H1 (cell line): Measurements from ENCODE around the gene KRTAP29-1. TPM values are rescaled to one million over a fixed set of nuclear protein-coding genes. Genes with fewer than 3 reads are reported as not detected.

Experiments used
- CTCF ChIA-PET: fragments of 300-600 bp; sonication (Branson Sonifier 250); formaldehyde crosslinking; loops from one replicate; lab custom pipeline; 2021; ENCODE audit not compliant: partially characterized antibody; lab: Charles Lee
- POLR2A ChIA-PET: fragments of 300-600 bp; sonication (Branson Sonifier 250); formaldehyde crosslinking; loops from one replicate; lab custom pipeline; 2021; ENCODE audit warnings: inconsistent platforms; ENCODE audit not compliant: partially characterized antibody; lab: Charles Lee
- DNase-seq, 2 experiments: peaks; one replicate each; pipeline versions ENCODE4 v3.0.0 to v3.0.0-alpha.2; 2010 to 2022; ENCODE audit warnings: low spot score in 2 of 2, low read depth in 1 of 2, mixed read lengths in 1 of 2
- FAIRE-seq: peaks from 2 replicates; lab custom pipeline; 2011; peaks lifted over from hg19 to GRCh38; lab: Jason Lieb, UNC
- H2AFZ ChIP-seq: 2 replicates; pipeline ENCODE4 v1.8.1; 2012; ENCODE audit warnings: low read length, inconsistent platforms
- H2AK5ac ChIP-seq: 2 replicates; pipeline ENCODE4 v1.6.1; 2013; ENCODE audit warnings: low read depth, low read length
- H2BK120ac ChIP-seq: replicated peaks from 2 replicates; pipeline ENCODE3; 2013; ENCODE audit warnings: low read depth, low read length, inconsistent platforms
- H2BK12ac ChIP-seq: 2 replicates; pipeline ENCODE4 v1.6.1; 2013; ENCODE audit warnings: low read depth, low read length
- H2BK15ac ChIP-seq: 2 replicates; pipeline ENCODE4 v1.6.1; 2013; ENCODE audit warnings: low read length
- H2BK20ac ChIP-seq: 2 replicates; pipeline ENCODE4 v1.6.1; 2013; ENCODE audit warnings: low read length
- H2BK5ac ChIP-seq: 2 replicates; pipeline ENCODE4 v1.6.1; 2013; ENCODE audit warnings: low read depth, low read length
- H3K14ac ChIP-seq: 2 replicates; pipeline ENCODE4 v1.6.1; 2013; ENCODE audit warnings: inconsistent platforms; ENCODE audit not compliant: insufficient read length
- H3K18ac ChIP-seq: 2 replicates; pipeline ENCODE4 v1.6.1; 2013; ENCODE audit warnings: low read length; ENCODE audit errors: extremely low read depth
- H3K23ac ChIP-seq: 2 replicates; pipeline ENCODE4 v1.6.1; 2013; ENCODE audit warnings: inconsistent platforms; ENCODE audit not compliant: insufficient read length
- H3K23me2 ChIP-seq: 2 replicates; pipeline ENCODE4 v1.6.1; 2013; ENCODE audit warnings: low read depth, low read length
- H3K27ac ChIP-seq: 2 replicates; pipeline ENCODE4 v1.6.1; 2011; ENCODE audit warnings: low read depth, low read length, inconsistent platforms
- H3K27me3 ChIP-seq, 4 experiments: replicated peaks in 1 of 4; 1 replicate in 1 of 4; 2 replicates in 3 of 4; pipeline versions ENCODE4 v1.6.1 to v1.8.1; 2011 to 2013; ENCODE audit warnings: low read length in 3 of 4, mild to moderate bottlenecking in 3 of 4, inconsistent platforms in 2 of 4, mixed read lengths in 2 of 4, moderate library complexity in 1 of 4; ENCODE audit not compliant: control insufficient read depth in 3 of 4, insufficient read depth in 3 of 4; ENCODE audit errors: extremely low read depth in 1 of 4
- H3K36me3 ChIP-seq, 4 experiments: 2 replicates each; pipeline versions ENCODE4 v1.6.1 to v1.8.1; 2011 to 2013; ENCODE audit warnings: mild to moderate bottlenecking in 4 of 4, low read length in 3 of 4, moderate library complexity in 2 of 4, control low read depth in 1 of 4, inconsistent platforms in 1 of 4; ENCODE audit not compliant: insufficient read depth in 4 of 4, control insufficient read depth in 2 of 4
- H3K4ac ChIP-seq: replicated peaks from 2 replicates; pipeline ENCODE3; 2013; ENCODE audit warnings: low read length, low read depth, mixed read lengths, inconsistent platforms; ENCODE audit not compliant: insufficient read length
- H3K4me1 ChIP-seq, 4 experiments: replicated peaks in 1 of 4; 1 replicate in 1 of 4; 2 replicates in 3 of 4; pipeline versions ENCODE4 v1.6.1 to v1.8.1; 2011 to 2013; ENCODE audit warnings: low read length in 3 of 4, inconsistent platforms in 2 of 4, mixed read lengths in 1 of 4; ENCODE audit not compliant: insufficient read depth in 4 of 4, control insufficient read depth in 3 of 4
- H3K4me2 ChIP-seq, 2 experiments: 2 replicates each; pipeline versions ENCODE4 v1.6.1 to v1.8.1; 2011 to 2013; ENCODE audit warnings: low read depth in 2 of 2, low read length in 2 of 2, control low read depth in 1 of 2, inconsistent platforms in 1 of 2, mild to moderate bottlenecking in 1 of 2; ENCODE audit not compliant: insufficient read depth in 1 of 2
- H3K4me3 ChIP-seq, 4 experiments: fragments of 200-600, 300-600 bp in 1 of 4; sonication (generic), shearing (Covaris generic), sonication (Bioruptor Twin) in 1 of 4; 2 replicates each; pipeline versions ENCODE4 v1.5.1 to v1.8.1; 2011 to 2016; ENCODE audit warnings: low read length in 4 of 4, low read depth in 3 of 4, control low read depth in 2 of 4, inconsistent platforms in 2 of 4, mild to moderate bottlenecking in 2 of 4, mixed read lengths in 1 of 4, moderate library complexity in 1 of 4; ENCODE audit not compliant: insufficient read depth in 2 of 4; ENCODE audit errors: extremely low read depth in 1 of 4
- H3K56ac ChIP-seq: replicated peaks from 2 replicates; pipeline ENCODE3; 2013; ENCODE audit warnings: low read depth, mild to moderate bottlenecking, mixed read lengths, low read length, inconsistent platforms; ENCODE audit not compliant: insufficient read length
- H3K79me1 ChIP-seq: 2 replicates; pipeline ENCODE4 v1.6.1; 2013; ENCODE audit warnings: low read depth, low read length, control low read depth
- H3K79me2 ChIP-seq, 2 experiments: 2 replicates each; pipeline versions ENCODE4 v1.6.1 to v1.8.1; 2012 to 2013; ENCODE audit warnings: low read length in 2 of 2, mild to moderate bottlenecking in 2 of 2, inconsistent platforms in 1 of 2; ENCODE audit not compliant: insufficient read depth in 2 of 2, control insufficient read depth in 1 of 2
- H3K9ac ChIP-seq, 4 experiments: replicated peaks in 1 of 4; 1 replicate in 1 of 4; 2 replicates in 3 of 4; pipeline versions ENCODE4 v1.6.1 to v1.8.1; 2011 to 2013; ENCODE audit warnings: low read depth in 3 of 4, low read length in 3 of 4, control low read depth in 2 of 4, mild to moderate bottlenecking in 2 of 4, moderate library complexity in 2 of 4, inconsistent platforms in 1 of 4; ENCODE audit errors: extremely low read depth in 1 of 4
- H3K9me3 ChIP-seq, 2 experiments: 2 replicates each; pipeline versions ENCODE4 v1.6.1 to v1.8.1; 2012 to 2013; ENCODE audit warnings: mild to moderate bottlenecking in 2 of 2, moderate library complexity in 2 of 2, control low read depth in 1 of 2, inconsistent platforms in 1 of 2, low read depth in 1 of 2, low read length in 1 of 2, mixed read lengths in 1 of 2; ENCODE audit not compliant: insufficient read depth in 2 of 2
- H4K20me1 ChIP-seq, 2 experiments: replicated peaks in 1 of 2; 2 replicates each; pipeline versions ENCODE3 to v1.8.1; 2011 to 2013; ENCODE audit warnings: inconsistent platforms in 2 of 2, low read length in 2 of 2, mild to moderate bottlenecking in 1 of 2; ENCODE audit not compliant: insufficient read depth in 2 of 2, control insufficient read depth in 1 of 2
- H4K5ac ChIP-seq: 2 replicates; pipeline ENCODE4 v1.6.1; 2013; ENCODE audit warnings: low read length, low read depth, mixed read lengths, inconsistent platforms; ENCODE audit not compliant: insufficient read length
- H4K8ac ChIP-seq: 2 replicates; pipeline ENCODE4 v1.8.0; 2013; ENCODE audit warnings: mild to moderate bottlenecking, moderate library complexity, low read length, inconsistent platforms; ENCODE audit not compliant: insufficient read depth; ENCODE audit errors: extremely low read depth
- H4K91ac ChIP-seq: replicated peaks from 2 replicates; pipeline ENCODE3; 2013; ENCODE audit warnings: low read length, mixed read lengths, inconsistent platforms; ENCODE audit not compliant: insufficient read length
- EGR1 ChIP-seq: IDR thresholded peaks from 2 replicates; pipeline ENCODE4 v1.6.1; 2011; ENCODE audit warnings: low read depth, low read length, borderline replicate concordance
- GABPA ChIP-seq: IDR thresholded peaks from 2 replicates; pipeline ENCODE4 v1.6.1; 2011; ENCODE audit warnings: mild to moderate bottlenecking, low read length, moderate library complexity, borderline replicate concordance; ENCODE audit not compliant: insufficient read depth
- NANOG ChIP-seq: IDR thresholded peaks from 2 replicates; pipeline ENCODE4 v1.6.1; 2011; ENCODE audit warnings: low read length, low read depth, mild to moderate bottlenecking, inconsistent platforms; ENCODE audit not compliant: insufficient read depth, poor library complexity, severe bottlenecking
- POLR2A ChIP-seq, 2 experiments: IDR thresholded peaks; 1 replicate in 1 of 2; 2 replicates in 1 of 2; pipeline ENCODE4 v1.6.1; 2011; ENCODE audit warnings: low read depth in 2 of 2, low read length in 2 of 2, mild to moderate bottlenecking in 2 of 2; ENCODE audit errors: control extremely low read depth in 1 of 2
- POLR2AphosphoS5 ChIP-seq: IDR thresholded peaks from 2 replicates; pipeline ENCODE4 v1.6.1; 2011; ENCODE audit warnings: low read depth, low read length
- POU5F1 ChIP-seq: IDR thresholded peaks from 2 replicates; pipeline ENCODE4 v1.6.1; 2011; ENCODE audit warnings: low read depth, mild to moderate bottlenecking, low read length, moderate library complexity
- SIX5 ChIP-seq: IDR thresholded peaks from 2 replicates; pipeline ENCODE4 v1.6.1; 2011; ENCODE audit warnings: mild to moderate bottlenecking, low read depth, low read length
- SP1 ChIP-seq: IDR thresholded peaks from 2 replicates; pipeline ENCODE4 v1.6.1; 2011; ENCODE audit warnings: low read depth, low read length
- SP2 ChIP-seq: IDR thresholded peaks from 2 replicates; pipeline ENCODE4 v1.6.1; 2012; ENCODE audit warnings: mild to moderate bottlenecking, low read length, inconsistent platforms
- SRF ChIP-seq: IDR thresholded peaks from 2 replicates; pipeline ENCODE4 v1.6.1; 2011; ENCODE audit warnings: mild to moderate bottlenecking, low read depth, low read length, moderate library complexity
- TAF1 ChIP-seq: IDR thresholded peaks from 2 replicates; pipeline ENCODE4 v1.6.1; 2011; ENCODE audit warnings: mild to moderate bottlenecking, low read depth, low read length
- TAF7 ChIP-seq: optimal IDR thresholded peaks from 2 replicates; pipeline ENCODE3; 2011; ENCODE audit warnings: low read depth, mild to moderate bottlenecking, inconsistent platforms, low read length, moderate library complexity, borderline replicate concordance
- WGBS, 2 experiments: shearing (Covaris generic) in 1 of 2; methylation state at CpG; one replicate each; pipeline versions ENCODE4 v1.1.6 to v1.1.7; 2013 to 2015; ENCODE audit warnings: low lambda C conversion rate in 2 of 2, mixed read lengths in 2 of 2, inconsistent platforms in 1 of 2, low coverage in 1 of 2, missing lambda C conversion rate in 1 of 2; ENCODE audit not compliant: insufficient replicate concordance in 2 of 2, insufficient coverage in 1 of 2, insufficient read length in 1 of 2; ENCODE audit errors: extremely low coverage in 1 of 2, missing lambda C conversion rate in 1 of 2; 5-methylcytosine and 5-hydroxymethylcytosine counted together
- polyA plus RNA-seq, 7 experiments: library from polyadenylated mRNA; depleted of rRNA in 3 of 7; stranded (reverse) in 5 of 7; unstranded in 2 of 7; fragments of >200 nt in 5 of 7; fragments of 200-250 nt in 2 of 7; gene quantifications; 1 replicate in 5 of 7; 2 replicates in 1 of 7; 4 replicates in 1 of 7; pipeline versions ENCODE4 v1.2.1 to v1.2.3, GENCODE V29; 2011 to 2013; ENCODE audit warnings: missing spikeins in 2 of 7, mixed read lengths in 2 of 7
- total RNA-seq: library from RNA; stranded (reverse); fragmentation: NEBNext Ultra II Directional; extraction: Animal tissue kit (Norgen Biotek cat#: 25700); gene quantifications from 2 replicates; pipeline ENCODE4 v1.2.1, GENCODE V29; 2021
- TF ChIP-seq, protein P1 (sequence below), 3 experiments: IDR thresholded peaks; 1 replicate in 2 of 3; 2 replicates in 1 of 3; pipeline versions ENCODE4 v1.5.1 to v1.6.1; 2011; ENCODE audit warnings: low read length in 3 of 3, mild to moderate bottlenecking in 3 of 3, inconsistent platforms in 2 of 3, low read depth in 1 of 3, moderate library complexity in 1 of 3; ENCODE audit not compliant: insufficient read depth in 1 of 3; ENCODE audit errors: control extremely low read depth in 1 of 3

The KRTAP29-1 gene
- total and polyA plus RNA-seq, 2 of the 8 experiments (the other 6 are each of a cell fraction or from before 2014, with no cell fraction given): not detected

DNA sequence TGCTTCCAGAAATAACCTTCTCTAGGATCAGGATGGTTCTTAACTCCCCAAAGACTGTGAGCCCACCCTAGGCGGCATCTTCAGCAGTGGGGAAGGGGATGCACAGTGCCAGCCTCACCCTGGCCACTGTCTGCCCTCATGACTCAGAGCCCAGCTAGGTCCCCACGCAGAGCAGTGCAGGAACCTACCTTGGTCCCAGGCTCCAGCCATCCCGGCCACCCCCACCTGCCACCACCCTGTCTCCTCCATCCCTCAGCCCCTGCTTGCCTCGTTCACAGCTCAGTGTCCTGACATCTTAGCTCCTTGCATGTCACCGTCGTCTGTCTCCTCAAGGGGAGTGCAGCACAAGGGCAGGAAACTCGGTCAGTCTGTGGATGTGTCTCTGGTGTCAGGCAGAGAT is 29.0 kb upstream of the KRTAP29-1 start:
- no peaks in the 10 kb centered on the region for H3K9me3 ChIP-seq
- no peak overlapping the region for H2AFZ ChIP-seq
- H3K9ac ChIP-seq: no peak overlapping the region
- 91% methylated on average over 6 of the region's 7 CpGs; no CpG with 5 or more reads in 1 of the 2 experiments for WGBS, 2 experiments
- no peaks in the 10 kb centered on the region for H3K79me2 ChIP-seq
- no peak overlapping the region for H2BK120ac ChIP-seq
- H3K4me2 ChIP-seq: no peak overlapping the region
- no peak overlapping the region for H3K56ac ChIP-seq
- DNase-seq (peak in 1 of 2 experiments; percentile 28), FAIRE-seq (no peak)
- no peak overlapping the region for H3K23ac ChIP-seq
- H2BK5ac ChIP-seq: no peak overlapping the region
- H4K91ac ChIP-seq: no peak overlapping the region
- H3K4ac ChIP-seq: peak overlapping the region; percentile 69
- ChIA-PET POLR2A (no interaction called here), CTCF (interaction anchor here (0.7 to 5.8 kb wide), 11 partner anchors 8 to 469 kb away, joined by 3 to 24 read pairs (median 5); no protein-coding TSS in a partner anchor)
- no peaks in the 10 kb centered on the region for H3K79me1 ChIP-seq
- H3K27ac ChIP-seq: no peak overlapping the region
- no peak overlapping the region for H2BK15ac ChIP-seq
- no peak overlapping the region for H2BK20ac ChIP-seq
- no peaks in the 10 kb centered on the region for H3K23me2 ChIP-seq
- H4K5ac ChIP-seq: no peak overlapping the region
- no peak overlapping the region for H3K18ac ChIP-seq
- H4K8ac ChIP-seq: no peak overlapping the region
- no peak overlapping the region for H2BK12ac ChIP-seq
- H3K4me1 ChIP-seq: no peaks in the 10 kb centered on the region
- H2AK5ac ChIP-seq: no peak overlapping the region
- no peak overlapping the region for H3K14ac ChIP-seq
- H3K4me3 ChIP-seq: no peak overlapping the region
- no peaks in the 10 kb centered on the region for H3K27me3 ChIP-seq
- H4K20me1 ChIP-seq: no peaks in the 10 kb centered on the region
- no peaks in the 10 kb centered on the region for H3K36me3 ChIP-seq
- TF ChIP-seq GABPA (no peak), POU5F1 (no peak), SP1 (no peak), EGR1 (no peak), TAF7 (no peak), TAF1 (no peak), POLR2A (IDR thresholded peaks at IDR 0.05; ENCODE audit: control extremely low read depth in 1 of 2, low read depth in 2 of 2, low read length in 2 of 2) (no peak), SP2 (no peak), SRF (no peak), NANOG (no peak), POLR2AphosphoS5 (no peak), SIX5 (no peak)
- TF ChIP-seq, protein P1, sequence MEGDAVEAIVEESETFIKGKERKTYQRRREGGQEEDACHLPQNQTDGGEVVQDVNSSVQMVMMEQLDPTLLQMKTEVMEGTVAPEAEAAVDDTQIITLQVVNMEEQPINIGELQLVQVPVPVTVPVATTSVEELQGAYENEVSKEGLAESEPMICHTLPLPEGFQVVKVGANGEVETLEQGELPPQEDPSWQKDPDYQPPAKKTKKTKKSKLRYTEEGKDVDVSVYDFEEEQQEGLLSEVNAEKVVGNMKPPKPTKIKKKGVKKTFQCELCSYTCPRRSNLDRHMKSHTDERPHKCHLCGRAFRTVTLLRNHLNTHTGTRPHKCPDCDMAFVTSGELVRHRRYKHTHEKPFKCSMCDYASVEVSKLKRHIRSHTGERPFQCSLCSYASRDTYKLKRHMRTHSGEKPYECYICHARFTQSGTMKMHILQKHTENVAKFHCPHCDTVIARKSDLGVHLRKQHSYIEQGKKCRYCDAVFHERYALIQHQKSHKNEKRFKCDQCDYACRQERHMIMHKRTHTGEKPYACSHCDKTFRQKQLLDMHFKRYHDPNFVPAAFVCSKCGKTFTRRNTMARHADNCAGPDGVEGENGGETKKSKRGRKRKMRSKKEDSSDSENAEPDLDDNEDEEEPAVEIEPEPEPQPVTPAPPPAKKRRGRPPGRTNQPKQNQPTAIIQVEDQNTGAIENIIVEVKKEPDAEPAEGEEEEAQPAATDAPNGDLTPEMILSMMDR (IDR thresholded peaks at IDR 0.05; ENCODE audit: control extremely low read depth in 1 of 3, insufficient read depth in 1 of 3, low read depth in 1 of 3, low read length in 3 of 3): no peak
